Measurements from ENCODE around the gene P3R3URF. TPM values are rescaled to one million over a fixed set of nuclear protein-coding genes. Genes with fewer than 3 reads are reported as not detected.

The P3R3URF gene
- total RNA-seq, 1 donor from 2014 or later, result not detected

- H3K36me3 ChIP-seq, result no peaks in the 10 kb centered on the region
- H3K27ac Mint-ChIP-seq, result no peak overlapping the region
Measured at GRCh38 chr1:46193285-46193684, 17.0 kb upstream of the P3R3URF start.

GRCh38 chr1:46192171-46192570, 15.9 kb upstream of the P3R3URF start:
- H3K9me3 Mint-ChIP-seq, result no peaks in the 10 kb centered on the region
- H3F3A ChIP-seq (ENCODE audit: low read depth), result peaks cover 8% of the 10 kb centered on the region
- H3K79me2 ChIP-seq (ENCODE audit: low read depth), result peaks cover 2% of the 10 kb centered on the region
- peaks cover 3% of the 10 kb centered on the region for H3K27me3 Mint-ChIP-seq (ENCODE audit: insufficient read depth, low read depth)
- H3K4me1 Mint-ChIP-seq, result peaks cover 3% of the 10 kb centered on the region
- no peaks in the 10 kb centered on the region for H3K27me3 ChIP-seq
- peaks cover 1% of the 10 kb centered on the region for H4K20me1 ChIP-seq (ENCODE audit: low read depth)
- H2AFZ ChIP-seq (replicated peaks), result no peak overlapping the region
- H3K4me3 Mint-ChIP-seq, result no peak overlapping the region
- no peaks in the 10 kb centered on the region for H3K36me3 ChIP-seq
- peaks cover 25% of the 10 kb centered on the region for H3K36me3 Mint-ChIP-seq
- no peak overlapping the region for H3K4me3 ChIP-seq
- no peak for DNase-seq (ENCODE audit: low spot score)
- no peak overlapping the region for H3K27ac ChIP-seq
- no peaks in the 10 kb centered on the region for H3K9me3 ChIP-seq (ENCODE audit: low read depth)
- TF ChIP-seq EZH2phosphoT487 (IDR thresholded peaks at IDR 0.05) (no peak), EZH2 (IDR thresholded peaks at IDR 0.05) (no peak), CTCF (IDR thresholded peaks at IDR 0.05) (no peak)
- H3K4me1 ChIP-seq, result no peaks in the 10 kb centered on the region
- H3K9ac ChIP-seq, result no peak overlapping the region
- no peak overlapping the region for H3K4me2 ChIP-seq
- no peak overlapping the region for H3K27ac Mint-ChIP-seq

More at GRCh38 chr1:46193285-46193684, 17.0 kb upstream of the P3R3URF start:
- DNase-seq (ENCODE audit: low spot score), result no peak
- Mint-ChIP-seq H3K36me3 (peaks cover 21% of the 10 kb centered on the region), H3K9me3 (no peaks in the 10 kb centered on the region), H3K4me3 (no peak overlapping the region), H3K4me1 (peaks cover 8% of the 10 kb centered on the region), H3K27me3 (ENCODE audit: insufficient read depth, low read depth) (peaks cover 3% of the 10 kb centered on the region)
- Histone ChIP-seq H3F3A (ENCODE audit: low read depth) (peaks cover 16% of the 10 kb centered on the region), H3K9me3 (ENCODE audit: low read depth) (no peaks in the 10 kb centered on the region), H4K20me1 (ENCODE audit: low read depth) (peaks cover 5% of the 10 kb centered on the region), H3K27me3 (no peaks in the 10 kb centered on the region), H3K27ac (no peak overlapping the region), H2AFZ (replicated peaks) (no peak overlapping the region), H3K4me1 (peaks cover 7% of the 10 kb centered on the region), H3K4me3 (no peak overlapping the region), H3K4me2 (no peak overlapping the region), H3K9ac (no peak overlapping the region), H3K79me2 (ENCODE audit: low read depth) (peaks cover 11% of the 10 kb centered on the region)
- no peak for TF ChIP-seq EZH2 (IDR thresholded peaks at IDR 0.05)
- no peak for TF ChIP-seq CTCF (IDR thresholded peaks at IDR 0.05)
- TF ChIP-seq EZH2phosphoT487 (IDR thresholded peaks at IDR 0.05), result no peak

- H3K27me3 Mint-ChIP-seq (ENCODE audit: insufficient read depth, low read depth), result peaks cover 3% of the 10 kb centered on the region
- Histone ChIP-seq H2AFZ (replicated peaks) (no peak overlapping the region), H3K9ac (no peak overlapping the region), H3K4me2 (no peak overlapping the region), H3F3A (ENCODE audit: low read depth) (peaks cover 2% of the 10 kb centered on the region), H3K4me1 (no peaks in the 10 kb centered on the region), H3K27ac (no peak overlapping the region), H3K9me3 (ENCODE audit: low read depth) (no peaks in the 10 kb centered on the region), H4K20me1 (ENCODE audit: low read depth) (no peaks in the 10 kb centered on the region), H3K4me3 (no peak overlapping the region), H3K27me3 (no peaks in the 10 kb centered on the region), H3K79me2 (ENCODE audit: low read depth) (no peaks in the 10 kb centered on the region), H3K36me3 (no peaks in the 10 kb centered on the region)
- no peak overlapping the region for H3K4me3 Mint-ChIP-seq
- H3K27ac Mint-ChIP-seq, result no peak overlapping the region
- TF ChIP-seq EZH2phosphoT487 (IDR thresholded peaks at IDR 0.05), result no peak
- TF ChIP-seq CTCF (IDR thresholded peaks at IDR 0.05), result no peak
- TF ChIP-seq EZH2 (IDR thresholded peaks at IDR 0.05), result no peak
- DNase-seq (ENCODE audit: low spot score), result no peak
- H3K4me1 Mint-ChIP-seq, result peaks cover 2% of the 10 kb centered on the region
- H3K36me3 Mint-ChIP-seq, result peaks cover 25% of the 10 kb centered on the region
- no peaks in the 10 kb centered on the region for H3K9me3 Mint-ChIP-seq
Measured at GRCh38 chr1:46191033-46191701, 14.9 kb upstream of the P3R3URF start.

Data from neural progenitor cell (in vitro differentiated cells).